A204.1 (cell line): Measurements from ENCODE around the gene RAI1.
"Not testable (repeated sequence)": the region's sequence is repeated elsewhere in the genome, so short reads cannot be mapped to it uniquely, and the experiment has no call there.

ENCODE experiments used
- FAIRE-seq: peaks from 2 replicates; lab custom pipeline; 2012; peaks lifted over from hg19 to GRCh38; lab: Jason Lieb, UNC

The RAI1 gene

GRCh38 chr17:17663160-17664063 lies 17.8 kb upstream of the RAI1 start:
- FAIRE-seq = no peak

- no peak for FAIRE-seq
Measured at GRCh38 chr17:17664064-17664452, 17.2 kb upstream of the RAI1 start.

DNA sequence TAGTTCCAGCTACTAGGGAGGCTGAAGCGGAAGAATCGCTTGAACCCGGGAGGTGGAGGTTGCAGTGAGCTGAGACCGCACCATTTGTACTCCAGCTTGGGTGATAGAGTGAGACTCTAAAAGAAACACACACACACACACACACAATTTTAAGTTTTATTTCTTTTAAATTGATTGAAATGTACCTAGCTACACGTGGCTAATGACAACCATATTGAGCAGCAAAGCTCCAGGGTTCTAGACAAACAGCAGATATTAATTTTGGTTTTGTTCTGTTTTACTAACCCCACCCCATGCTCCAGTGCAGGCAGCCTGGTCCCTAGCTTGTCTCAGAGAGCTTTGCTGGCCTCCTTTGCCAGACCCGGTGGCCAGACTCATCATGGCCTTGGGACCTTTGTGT lies 16.0 kb upstream of the RAI1 start:
- no peak for FAIRE-seq

GRCh38 chr17:17666111-17666714 lies 15.0 kb upstream of the RAI1 start:
- no peak for FAIRE-seq

- FAIRE-seq = no peak
Measured at GRCh38 chr17:17667231-17667630, 14.0 kb upstream of the RAI1 start.

DNA sequence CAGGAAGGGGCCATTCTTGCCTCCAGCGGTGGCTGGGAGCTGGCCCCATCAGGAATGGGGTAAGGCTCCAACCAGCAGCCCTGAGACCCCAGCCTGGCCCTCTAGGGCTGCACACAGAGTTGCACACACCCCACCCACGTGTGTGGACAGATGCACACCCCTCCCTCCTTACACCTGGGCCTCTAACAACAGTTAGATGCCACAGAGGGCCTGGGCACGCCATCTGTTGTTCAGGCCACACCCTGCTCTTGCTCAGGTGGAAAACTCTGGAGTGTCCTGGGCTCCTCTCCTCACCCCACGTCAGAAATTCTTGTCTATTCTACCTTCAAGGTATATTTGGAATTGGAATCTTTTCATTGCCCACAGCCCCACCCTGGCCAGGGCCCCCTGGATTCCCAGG lies 13.3 kb upstream of the RAI1 start:
- FAIRE-seq = no peak

GRCh38 chr17:17668358-17668757 lies 12.9 kb upstream of the RAI1 start:
- FAIRE-seq = no peak

GRCh38 chr17:17668775-17669579 lies 12.3 kb upstream of the RAI1 start:
- no peak for FAIRE-seq

DNA sequence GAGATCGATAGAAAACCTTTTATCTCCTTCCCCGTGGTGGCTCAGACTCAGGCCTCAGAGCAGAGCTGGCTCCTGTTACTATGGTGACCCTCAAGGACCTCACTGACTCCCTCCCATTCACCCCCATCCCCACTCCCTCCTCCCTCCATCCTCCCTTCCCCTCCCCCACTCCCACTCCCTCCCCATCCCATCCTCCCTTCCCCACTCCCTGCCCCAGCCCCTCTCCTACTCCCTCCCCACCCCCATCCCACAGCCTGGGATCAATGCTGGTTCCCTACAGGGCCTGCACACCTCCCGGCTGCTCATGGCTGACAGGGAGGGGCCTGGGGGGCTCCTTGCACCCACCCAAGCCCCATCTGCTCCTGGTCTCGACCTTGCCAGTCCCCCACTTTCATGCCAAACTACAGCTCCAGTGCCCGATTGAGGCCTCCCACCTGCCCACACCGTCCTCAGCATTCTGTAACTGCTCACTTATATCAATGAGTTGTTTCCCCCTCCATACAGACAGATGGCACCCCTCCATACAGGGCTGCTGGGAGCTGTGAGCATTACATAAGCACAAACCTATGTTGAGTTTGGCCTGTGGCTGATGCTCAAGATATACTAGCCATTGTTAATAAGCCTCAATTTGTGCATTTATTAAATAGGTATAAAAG lies 11.6 kb upstream of the RAI1 start:
- no peak for FAIRE-seq

- FAIRE-seq = no peak
Measured at GRCh38 chr17:17670701-17671305, 10.5 kb upstream of the RAI1 start.

DNA sequence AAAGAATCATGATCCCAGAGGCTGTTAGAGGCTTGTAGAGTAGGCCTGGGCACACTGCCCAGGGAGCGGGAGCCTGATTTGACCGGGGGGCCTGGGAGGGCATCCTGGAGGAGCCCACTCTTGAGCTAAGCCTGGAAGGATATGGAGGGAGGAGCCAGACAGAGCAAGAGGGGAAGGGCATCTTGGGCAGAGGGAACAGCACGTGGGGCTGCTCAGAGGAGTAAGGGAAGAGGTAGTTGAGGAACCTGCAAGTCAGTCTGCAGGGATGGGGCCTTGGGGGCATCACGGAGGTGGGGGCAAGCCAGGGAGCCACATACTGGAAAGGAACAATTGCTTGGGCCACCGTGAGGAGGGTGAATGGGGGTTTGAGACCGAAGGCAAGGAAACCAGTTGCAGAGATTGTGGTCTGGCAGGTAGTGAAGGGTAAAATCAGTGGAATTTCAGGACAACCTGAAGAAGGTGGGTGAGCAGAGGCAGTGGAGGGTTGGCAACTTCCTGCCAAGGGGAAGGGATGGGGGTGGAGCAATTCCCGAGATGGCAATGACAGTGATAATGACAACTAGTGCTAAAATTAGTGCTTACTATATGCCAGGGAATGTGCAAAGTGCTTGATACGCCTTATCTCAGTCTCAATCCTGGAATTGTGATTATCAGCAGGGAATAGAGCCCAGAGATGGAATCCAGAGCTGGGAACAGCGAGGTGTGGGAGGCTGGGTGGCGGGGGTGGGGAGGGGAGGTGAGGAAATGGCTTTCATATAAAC lies 9.7 kb upstream of the RAI1 start:
- no peak for FAIRE-seq

- FAIRE-seq = no peak
Measured at GRCh38 chr17:17672453-17673368, 8.5 kb upstream of the RAI1 start.

- FAIRE-seq = no peak
Measured at GRCh38 chr17:17675416-17675815, 5.8 kb upstream of the RAI1 start.

DNA sequence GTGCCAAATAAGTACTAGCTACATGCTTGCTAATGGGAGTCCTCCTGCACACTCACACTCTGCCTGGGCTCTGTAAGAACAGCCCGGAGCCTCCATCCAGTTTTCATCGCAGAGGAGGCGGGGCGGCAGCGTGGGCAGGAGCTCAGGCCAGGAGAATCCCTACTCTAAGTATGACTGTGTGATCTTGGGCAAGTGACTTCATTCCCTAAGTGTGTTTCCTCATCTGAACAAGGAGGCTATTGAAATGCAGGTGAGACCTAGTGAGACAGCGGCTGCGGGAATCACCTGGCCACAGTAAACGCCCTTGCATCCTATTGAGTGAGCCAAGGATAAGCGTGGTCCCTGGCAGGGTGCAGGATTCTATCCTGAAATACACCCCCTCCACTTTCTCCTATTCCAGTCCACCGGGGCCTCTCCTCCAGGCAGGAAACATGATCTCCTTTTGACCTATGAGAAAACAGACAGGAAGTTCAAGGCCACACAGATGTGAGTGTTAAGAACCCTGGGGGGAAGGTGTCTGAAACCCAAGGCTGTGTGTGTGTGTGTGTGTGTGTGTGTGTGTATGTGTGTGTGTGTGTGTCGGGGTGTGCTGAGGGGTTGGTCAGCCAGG lies 5.2 kb upstream of the RAI1 start:
- no peak for FAIRE-seq

GRCh38 chr17:17676752-17677151 lies 4.5 kb upstream of the RAI1 start:
- no peak for FAIRE-seq

GRCh38 chr17:17677299-17678040 lies 3.8 kb upstream of the RAI1 start:
- FAIRE-seq = no peak

DNA sequence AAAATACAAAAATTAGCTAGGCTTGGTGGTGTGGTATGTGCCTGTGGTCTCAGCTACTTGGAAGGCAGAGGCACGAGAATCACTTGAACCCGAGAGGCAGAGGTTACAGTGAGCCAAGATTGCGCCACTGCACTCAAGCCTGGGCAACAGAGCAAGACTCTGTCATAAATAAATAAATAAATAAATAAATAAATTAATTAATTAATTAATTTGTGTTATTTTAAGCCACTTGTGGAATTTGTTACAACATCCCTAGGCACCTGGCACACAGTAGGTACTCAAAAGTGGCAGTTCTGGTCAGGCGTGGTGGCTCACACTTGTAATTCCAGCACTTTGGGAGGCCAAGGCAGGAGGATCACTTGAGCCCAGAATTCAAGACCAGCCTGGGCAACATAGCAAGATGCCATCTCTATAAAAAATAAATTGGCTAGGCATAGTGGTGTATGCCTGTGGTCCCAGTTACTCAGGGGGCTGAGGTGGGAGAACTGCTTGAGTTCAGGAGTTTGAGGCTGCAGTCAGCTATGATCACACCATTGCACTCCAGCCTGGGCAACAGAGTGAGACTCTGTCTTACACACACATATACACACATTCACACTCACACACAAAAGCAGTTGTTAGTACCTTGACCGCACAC lies 3.1 kb upstream of the RAI1 start:
- not testable (repeated sequence) for FAIRE-seq

GRCh38 chr17:17679243-17679642 lies 2.0 kb upstream of the RAI1 start:
- FAIRE-seq = no peak

DNA sequence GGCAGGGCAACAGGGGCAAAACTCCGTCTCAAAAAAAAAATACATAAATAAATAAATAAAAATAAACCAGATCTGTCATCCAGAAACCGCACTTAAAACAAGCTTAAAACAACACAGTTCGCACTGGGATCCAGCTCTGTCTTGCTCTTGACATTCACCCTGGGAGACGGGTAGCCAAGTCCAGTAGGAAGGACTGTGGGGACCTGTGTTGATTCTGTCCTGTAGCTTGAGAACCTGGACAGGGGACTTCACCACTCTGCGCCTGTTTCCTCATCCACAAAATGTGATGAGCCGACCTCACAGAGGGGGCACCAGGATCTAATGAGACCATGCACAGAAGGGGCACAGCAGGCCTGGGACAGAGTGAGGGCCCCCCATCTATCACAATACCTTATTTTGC lies 1.5 kb upstream of the RAI1 start:
- FAIRE-seq = no peak
